Measurements from ENCODE around the gene PRKACG. TPM values are rescaled to one million over a fixed set of nuclear protein-coding genes. Genes with fewer than 3 reads are reported as not detected.
A peak's percentile ranks its signal among the peaks of the same experiment; 100 is the strongest.

Gene PRKACG
- total RNA-seq, 2 donors from 2014 or later, result not detected

DNA sequence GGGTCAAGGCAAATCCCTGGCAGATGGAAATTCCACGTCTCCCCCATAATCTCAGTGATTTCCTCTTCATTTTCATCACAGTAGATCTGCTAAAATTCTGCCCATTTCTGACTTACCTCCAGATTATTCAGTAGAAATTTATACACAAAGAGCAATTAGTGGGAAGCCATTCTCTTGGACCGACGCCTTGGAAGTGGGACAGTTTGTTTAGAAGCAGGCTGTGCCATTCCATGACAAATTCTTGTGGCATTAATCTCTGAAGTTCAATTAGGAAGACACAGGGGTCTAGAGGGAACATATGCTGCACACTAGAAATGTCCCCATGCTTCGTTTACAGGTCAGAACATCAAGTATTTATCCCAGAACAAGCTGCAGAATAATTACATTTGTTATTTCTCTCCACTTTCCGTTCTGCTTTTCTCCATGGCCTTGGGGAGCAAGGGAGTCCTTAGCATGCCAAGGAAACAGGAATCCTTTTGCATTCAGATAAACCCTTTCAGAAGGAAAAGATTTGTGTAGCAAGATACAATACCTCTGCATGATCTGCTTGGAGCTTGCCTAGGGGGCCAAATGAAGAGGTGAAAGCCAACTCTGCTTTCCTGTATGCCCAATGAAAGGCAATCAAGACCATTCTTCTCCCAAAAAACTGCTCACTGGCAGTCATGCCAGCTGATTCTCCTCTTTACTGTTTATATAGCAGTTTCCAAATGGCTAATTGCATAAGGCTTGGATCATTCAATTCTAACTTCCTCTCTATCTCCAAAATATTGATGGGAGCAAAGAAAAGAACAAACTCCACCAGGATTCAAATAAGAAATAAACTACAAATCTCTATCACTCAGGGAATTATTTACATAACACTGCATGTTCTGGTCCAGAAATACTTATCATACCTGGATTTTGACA is 2.5 kb upstream of the PRKACG start:
- H3K4me3 Mint-ChIP-seq, result no peak overlapping the region
- no peak overlapping the region for H3K27ac Mint-ChIP-seq
- H3K4me1 Mint-ChIP-seq (ENCODE audit: low read depth), result peaks cover 16% of the 10 kb centered on the region
- H3K9me3 Mint-ChIP-seq, result no peaks in the 10 kb centered on the region
- DNase-seq (no peak), ATAC-seq (replicated peaks in 1 of 2) (no peak)
- H3K36me3 Mint-ChIP-seq (ENCODE audit: insufficient read depth in 2 of 2), result no peaks in the 10 kb centered on the region
- H3K27me3 Mint-ChIP-seq (ENCODE audit: low read depth), result peaks cover 9% of the 10 kb centered on the region

DNA sequence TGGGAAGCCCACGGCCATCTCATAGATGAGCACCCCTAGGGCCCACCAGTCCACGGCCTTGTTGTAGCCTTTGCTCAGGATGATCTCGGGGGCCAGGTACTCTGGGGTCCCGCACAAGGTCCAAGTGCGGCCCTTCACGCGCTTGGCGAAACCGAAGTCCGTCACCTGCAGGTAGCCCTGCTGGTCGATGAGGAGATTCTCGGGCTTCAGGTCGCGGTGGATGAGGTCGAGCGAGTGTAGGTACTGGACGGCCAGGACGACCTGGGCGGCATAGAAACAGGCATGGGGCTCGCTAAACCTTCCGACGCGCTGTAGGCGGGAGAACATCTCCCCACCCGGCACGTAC is 558 bp downstream of the PRKACG start:
- Mint-ChIP-seq H3K4me3 (peak overlapping the region in 1 of 2 donors; percentile 36), H3K36me3 (ENCODE audit: insufficient read depth in 2 of 2) (no peaks in the 10 kb centered on the region), H3K27ac (no peak overlapping the region), H3K9me3 (no peaks in the 10 kb centered on the region), H3K4me1 (ENCODE audit: low read depth) (peaks cover 7% of the 10 kb centered on the region), H3K27me3 (ENCODE audit: low read depth) (peaks cover 16% of the 10 kb centered on the region)
- no peak for DNase-seq
- no peak for ATAC-seq (replicated peaks in 1 of 2)

DNA sequence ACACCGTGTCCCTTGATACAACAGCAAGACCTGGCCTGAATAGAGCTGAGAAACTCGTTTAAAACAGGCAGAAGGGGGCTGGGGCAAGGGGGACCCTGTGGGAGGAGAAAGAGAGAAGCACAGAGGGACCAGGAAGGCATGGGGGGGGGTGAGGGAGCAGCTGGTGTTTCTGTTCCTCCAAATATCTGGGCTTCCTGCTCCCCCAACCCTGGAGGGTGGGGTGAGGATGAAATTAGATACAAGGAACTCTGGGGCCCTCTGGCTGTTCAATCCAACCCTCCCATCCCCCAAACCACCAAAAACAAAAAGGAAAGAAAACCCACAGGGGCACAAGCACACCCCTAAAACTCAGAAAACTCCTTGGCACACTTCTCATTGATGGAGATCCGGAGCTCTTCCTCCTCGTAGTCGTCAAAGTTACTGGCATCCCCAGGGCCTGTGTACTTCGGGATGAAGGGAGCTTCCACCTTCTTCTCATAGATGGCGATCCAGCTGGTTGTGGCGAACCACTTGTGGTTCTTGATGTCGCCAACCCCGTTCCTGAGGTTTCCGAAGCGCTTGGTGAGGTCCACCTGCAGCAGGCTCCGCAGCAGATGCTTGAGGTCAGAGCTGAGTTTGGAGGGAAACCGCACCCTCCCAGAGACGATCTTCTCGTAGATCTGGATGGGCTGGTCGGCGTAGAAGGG is 1.1 kb downstream of the PRKACG start:
- Mint-ChIP-seq H3K4me1 (ENCODE audit: low read depth) (peaks cover 7% of the 10 kb centered on the region), H3K36me3 (ENCODE audit: insufficient read depth in 2 of 2) (no peaks in the 10 kb centered on the region), H3K27ac (no peak overlapping the region), H3K9me3 (no peaks in the 10 kb centered on the region), H3K4me3 (peak overlapping the region in 1 of 2 donors; percentile 36), H3K27me3 (ENCODE audit: low read depth) (peaks cover 16% of the 10 kb centered on the region)
- DNase-seq, result no peak
- ATAC-seq (replicated peaks in 1 of 2), result no peak

DNA sequence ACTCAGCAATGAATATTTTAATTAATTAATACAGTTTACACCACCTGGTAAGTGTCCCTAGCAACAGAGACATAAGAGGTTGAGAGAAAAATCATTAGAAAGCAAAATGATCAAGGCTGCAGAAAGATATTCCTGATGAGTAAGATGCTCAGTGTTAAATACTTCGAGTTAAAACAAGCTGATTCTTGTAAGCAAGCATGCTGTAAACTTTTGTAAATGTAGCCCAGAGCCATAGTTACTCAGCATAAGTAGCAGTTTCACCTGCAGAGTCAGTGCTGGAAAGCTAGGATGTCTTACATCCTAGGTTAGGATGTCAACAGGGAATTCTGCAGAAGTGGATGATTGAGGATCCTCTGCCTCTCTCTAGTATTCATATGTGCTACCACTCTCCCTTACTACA is 4.2 kb downstream of the PRKACG start:
- Mint-ChIP-seq H3K36me3 (ENCODE audit: insufficient read depth in 2 of 2) (no peaks in the 10 kb centered on the region), H3K27me3 (ENCODE audit: low read depth) (peaks cover 16% of the 10 kb centered on the region), H3K4me3 (no peak overlapping the region), H3K27ac (no peak overlapping the region), H3K9me3 (no peaks in the 10 kb centered on the region), H3K4me1 (ENCODE audit: low read depth) (peaks cover 7% of the 10 kb centered on the region)
- DNase-seq (no peak), ATAC-seq (replicated peaks in 1 of 2) (no peak)

DNA sequence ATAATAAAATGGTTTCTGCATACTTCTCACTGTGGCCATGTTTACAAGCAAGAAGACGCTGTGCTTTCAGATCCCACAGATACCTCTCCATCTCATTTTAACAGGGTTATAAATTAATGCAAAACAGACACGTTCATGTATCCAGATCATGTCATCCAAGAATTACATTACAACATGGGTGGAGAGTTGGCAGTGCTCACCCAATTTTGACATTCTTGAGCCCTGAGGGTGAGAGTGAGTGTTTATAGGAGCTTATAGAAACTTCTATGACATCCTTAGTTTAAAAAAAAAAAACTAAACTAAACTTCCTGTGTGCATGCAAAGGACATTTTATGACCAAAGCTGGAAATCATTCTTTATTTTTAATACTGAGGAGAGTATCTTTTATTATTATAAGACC is 9.1 kb downstream of the PRKACG start:
- Mint-ChIP-seq H3K27ac (no peak overlapping the region), H3K4me1 (ENCODE audit: low read depth) (no peaks in the 10 kb centered on the region), H3K4me3 (no peak overlapping the region), H3K9me3 (no peaks in the 10 kb centered on the region), H3K27me3 (ENCODE audit: low read depth) (peaks cover 6% of the 10 kb centered on the region), H3K36me3 (ENCODE audit: insufficient read depth in 2 of 2) (no peaks in the 10 kb centered on the region)
- no peak for ATAC-seq (replicated peaks in 1 of 2)
- DNase-seq, result no peak

DNA sequence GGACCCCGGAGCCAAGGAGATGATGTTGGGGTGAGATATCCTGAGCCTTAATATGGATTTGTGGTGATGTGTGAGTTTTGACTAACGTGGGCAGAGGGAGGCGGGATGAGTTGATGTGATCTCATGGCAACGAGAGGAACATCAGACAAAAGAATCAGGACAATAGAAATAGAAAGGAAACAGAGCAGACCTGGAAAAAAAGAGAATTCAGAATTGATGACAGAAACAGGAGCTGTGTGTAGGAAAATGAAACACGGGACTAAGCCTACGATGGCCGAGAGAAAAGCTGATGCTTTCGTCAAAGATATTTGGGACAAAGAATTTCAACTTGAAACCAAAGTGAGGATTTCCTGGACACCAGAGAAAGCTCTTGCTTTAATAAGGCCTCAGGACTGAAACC is 10.9 kb downstream of the PRKACG start:
- no peak overlapping the region for H3K4me3 Mint-ChIP-seq
- H3K27me3 Mint-ChIP-seq (ENCODE audit: low read depth), result no peaks in the 10 kb centered on the region
- H3K27ac Mint-ChIP-seq, result no peak overlapping the region
- no peaks in the 10 kb centered on the region for H3K36me3 Mint-ChIP-seq (ENCODE audit: insufficient read depth in 2 of 2)
- peaks cover 14% of the 10 kb centered on the region for H3K4me1 Mint-ChIP-seq (ENCODE audit: low read depth)
- no peak for DNase-seq
- ATAC-seq (replicated peaks in 1 of 2), result no peak
- no peaks in the 10 kb centered on the region for H3K9me3 Mint-ChIP-seq

DNA sequence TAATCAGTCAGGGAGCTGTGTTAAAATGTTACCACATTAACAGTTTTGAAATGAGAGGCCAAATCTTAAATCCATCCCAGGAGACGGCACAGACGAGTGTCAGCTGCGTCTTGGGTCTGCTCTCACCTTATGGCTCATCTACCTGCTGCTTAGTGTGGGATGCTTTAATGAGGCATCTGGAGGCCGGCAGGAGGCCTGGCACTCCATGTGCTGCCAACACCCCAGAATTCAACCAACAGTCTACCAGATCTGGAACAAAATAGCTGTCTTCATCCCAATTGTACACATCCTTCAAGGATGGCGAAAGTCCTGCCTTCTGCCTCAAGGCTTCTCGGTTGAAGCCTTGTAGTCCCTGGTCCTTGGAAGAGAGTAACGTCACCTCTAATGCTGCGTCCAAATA is 12.0 kb downstream of the PRKACG start:
- Mint-ChIP-seq H3K27me3 (ENCODE audit: low read depth) (no peaks in the 10 kb centered on the region), H3K9me3 (no peaks in the 10 kb centered on the region)

DNA sequence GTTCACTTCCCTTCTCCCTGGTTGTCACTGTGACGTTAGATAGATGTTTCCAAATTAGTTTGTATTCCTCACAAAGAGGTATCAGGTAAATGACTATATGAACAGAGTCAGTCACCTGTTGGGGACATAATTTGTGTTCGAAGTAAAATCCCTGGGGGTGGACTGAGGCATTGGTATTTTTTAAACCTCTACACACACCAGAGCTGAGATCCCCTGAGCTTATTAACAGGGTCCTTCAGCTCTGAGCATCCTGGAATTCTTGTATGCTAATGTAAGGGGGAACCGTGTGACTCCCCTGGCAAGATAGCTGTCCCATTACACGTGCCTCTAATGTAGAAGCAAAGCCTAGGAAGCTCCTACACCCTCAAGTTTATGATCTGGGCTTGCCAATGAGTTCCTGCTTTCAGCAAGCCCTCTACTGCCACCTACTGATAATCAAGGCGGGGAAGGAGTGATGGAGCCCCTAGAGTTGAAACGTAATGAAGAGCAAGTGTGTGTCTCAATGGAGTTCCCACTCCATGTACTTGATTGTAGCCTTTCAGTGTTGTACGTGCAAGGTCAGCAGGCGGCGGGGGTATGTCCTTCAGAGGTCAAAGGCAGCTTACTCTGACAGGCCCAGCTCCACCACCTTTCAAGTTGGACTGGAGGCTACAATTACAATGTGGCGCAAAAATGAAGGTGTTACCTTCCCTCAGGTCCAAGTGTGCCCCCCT is 14.4 kb downstream of the PRKACG start:
- no peak overlapping the region for H3K27ac Mint-ChIP-seq
- no peak overlapping the region for H3K4me3 Mint-ChIP-seq
- no peaks in the 10 kb centered on the region for H3K9me3 Mint-ChIP-seq
- no peaks in the 10 kb centered on the region for H3K27me3 Mint-ChIP-seq (ENCODE audit: low read depth)
- DNase-seq (peak; percentile 69 to 75), ATAC-seq (replicated peaks in 1 of 2) (peak; percentile 94 to 95)
- no peaks in the 10 kb centered on the region for H3K36me3 Mint-ChIP-seq (ENCODE audit: insufficient read depth in 2 of 2)
- peaks cover 24% of the 10 kb centered on the region for H3K4me1 Mint-ChIP-seq (ENCODE audit: low read depth)

More for the DNA sequence above, 12.0 kb downstream of the PRKACG start:
- Mint-ChIP-seq H3K27ac (no peak overlapping the region), H3K36me3 (ENCODE audit: insufficient read depth in 2 of 2) (no peaks in the 10 kb centered on the region), H3K4me3 (no peak overlapping the region), H3K4me1 (ENCODE audit: low read depth) (peaks cover 14% of the 10 kb centered on the region)
- ATAC-seq (replicated peaks in 1 of 2) (no peak), DNase-seq (no peak)

DNA sequence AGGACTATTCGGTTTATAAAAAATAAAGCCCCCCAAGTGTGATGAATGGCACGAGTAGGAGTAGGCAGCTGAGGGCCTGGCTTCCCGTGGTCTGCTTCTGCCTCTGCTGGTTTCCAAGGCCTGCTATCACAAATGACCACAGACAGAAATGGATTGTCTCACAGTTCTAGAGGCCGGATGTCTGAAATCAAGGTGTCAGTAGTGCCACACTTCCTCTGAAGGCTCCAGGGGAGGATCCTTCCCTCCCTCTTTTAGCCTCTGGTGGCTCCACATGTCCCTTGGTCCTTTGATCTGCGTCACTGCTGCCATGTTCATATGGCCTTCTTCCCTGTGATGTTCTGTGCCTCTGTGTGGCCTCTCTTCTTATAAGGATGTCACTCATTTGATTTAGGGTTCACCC is 15.1 kb downstream of the PRKACG start:
- Mint-ChIP-seq H3K27ac (no peak overlapping the region), H3K4me3 (no peak overlapping the region), H3K4me1 (ENCODE audit: low read depth) (peaks cover 24% of the 10 kb centered on the region), H3K27me3 (ENCODE audit: low read depth) (no peaks in the 10 kb centered on the region), H3K36me3 (ENCODE audit: insufficient read depth in 2 of 2) (no peaks in the 10 kb centered on the region), H3K9me3 (no peaks in the 10 kb centered on the region)
- no peak for DNase-seq
- ATAC-seq (replicated peaks in 1 of 2), result no peak

DNA sequence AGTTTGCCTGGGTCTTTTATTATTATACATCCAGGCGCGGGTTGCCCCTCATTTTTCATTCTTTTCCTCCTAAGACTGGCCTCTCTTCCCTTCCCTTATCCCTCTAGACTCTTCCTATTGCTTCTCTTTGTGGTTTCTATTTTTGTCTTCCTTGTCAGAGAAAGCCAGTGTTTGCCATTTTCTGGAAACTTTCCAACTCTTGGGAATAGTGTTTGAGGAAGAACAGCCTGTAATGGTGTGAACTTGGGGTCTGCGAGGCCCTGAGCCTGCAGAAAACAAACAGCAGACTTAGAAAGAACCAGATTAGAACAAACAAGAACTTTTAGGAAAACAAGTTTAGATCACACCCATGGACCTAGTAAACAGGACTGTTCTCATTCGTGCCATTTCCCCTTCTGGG is 15.5 kb downstream of the PRKACG start:
- no peaks in the 10 kb centered on the region for H3K36me3 Mint-ChIP-seq (ENCODE audit: insufficient read depth in 2 of 2)
- ATAC-seq (replicated peaks in 1 of 2), result no peak
- DNase-seq, result no peak
- H3K9me3 Mint-ChIP-seq, result no peaks in the 10 kb centered on the region
- no peaks in the 10 kb centered on the region for H3K27me3 Mint-ChIP-seq (ENCODE audit: low read depth)
- H3K4me3 Mint-ChIP-seq, result no peak overlapping the region
- H3K4me1 Mint-ChIP-seq (ENCODE audit: low read depth), result peaks cover 24% of the 10 kb centered on the region
- no peak overlapping the region for H3K27ac Mint-ChIP-seq

DNA sequence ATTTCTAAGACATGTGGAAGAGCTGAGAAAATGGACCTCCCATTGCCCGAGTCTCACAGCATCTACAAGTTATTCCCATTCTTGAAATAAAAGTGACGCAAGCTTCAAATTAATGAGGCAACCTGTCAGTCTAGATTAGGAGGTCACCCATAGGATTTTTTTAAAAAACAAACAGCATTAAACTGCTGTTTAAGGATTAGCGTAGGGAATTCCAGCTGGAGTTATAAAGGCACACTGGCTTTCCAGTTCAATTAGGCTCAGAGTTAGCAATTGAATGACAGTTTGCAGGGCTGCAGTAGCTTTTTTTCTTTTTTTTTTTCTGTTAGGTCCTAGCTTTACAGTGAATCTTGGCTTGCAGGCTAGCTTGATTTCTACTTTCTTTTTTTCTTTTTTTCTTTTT is 16.2 kb downstream of the PRKACG start:
- peaks cover 24% of the 10 kb centered on the region for H3K4me1 Mint-ChIP-seq (ENCODE audit: low read depth)
- H3K36me3 Mint-ChIP-seq (ENCODE audit: insufficient read depth in 2 of 2), result no peaks in the 10 kb centered on the region
- H3K9me3 Mint-ChIP-seq, result no peaks in the 10 kb centered on the region
- H3K27me3 Mint-ChIP-seq (ENCODE audit: low read depth), result no peaks in the 10 kb centered on the region
- no peak overlapping the region for H3K4me3 Mint-ChIP-seq
- ATAC-seq (replicated peaks in 1 of 2) (no peak), DNase-seq (no peak)
- no peak overlapping the region for H3K27ac Mint-ChIP-seq

DNA sequence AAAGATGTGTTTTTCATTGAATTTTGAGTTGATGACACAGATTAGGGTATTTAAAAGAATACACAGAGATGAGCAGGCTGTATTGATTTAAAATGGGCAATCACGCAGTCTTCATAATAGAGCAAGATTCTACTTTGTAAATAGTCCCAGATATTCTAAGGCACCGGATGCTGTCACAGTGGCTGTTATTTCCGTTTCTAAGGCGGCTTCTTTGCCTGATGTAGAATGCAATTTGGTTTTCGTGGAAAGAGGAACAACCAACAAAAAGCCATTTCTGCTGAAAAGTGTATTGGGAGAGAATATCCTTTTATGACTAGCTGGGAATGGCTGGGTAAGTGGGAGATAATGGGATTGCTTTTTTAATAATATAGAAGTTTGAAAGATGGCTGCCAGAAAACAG is 17.5 kb downstream of the PRKACG start:
- ATAC-seq (replicated peaks in 1 of 2), result no peak
- DNase-seq, result no peak
- Mint-ChIP-seq H3K4me3 (peak overlapping the region; percentile 33 to 66), H3K9me3 (no peaks in the 10 kb centered on the region), H3K4me1 (ENCODE audit: low read depth) (peaks cover 24% of the 10 kb centered on the region), H3K36me3 (ENCODE audit: insufficient read depth in 2 of 2) (no peaks in the 10 kb centered on the region), H3K27ac (peak overlapping the region; percentile 85), H3K27me3 (ENCODE audit: low read depth) (no peaks in the 10 kb centered on the region)

DNA sequence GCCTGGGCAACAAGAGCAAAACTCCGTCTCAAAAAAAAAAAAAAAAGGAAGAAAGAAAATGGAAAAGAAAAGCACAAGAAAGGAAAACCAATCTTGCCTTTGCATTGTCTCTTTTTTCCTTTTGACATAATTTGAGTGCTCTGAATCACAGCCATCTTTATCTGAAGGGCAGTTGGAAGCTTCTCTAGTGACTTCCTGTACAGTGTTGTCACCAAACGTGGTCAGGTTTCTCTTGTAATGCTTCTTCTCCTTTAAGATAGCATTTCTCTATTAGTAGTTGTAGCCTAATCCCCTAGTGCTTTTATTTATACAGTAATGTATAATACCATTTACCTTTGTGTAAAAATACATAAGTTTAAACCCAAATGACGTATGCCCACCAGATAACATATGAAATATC is 18.1 kb downstream of the PRKACG start:
- DNase-seq, result no peak
- Mint-ChIP-seq H3K27me3 (ENCODE audit: low read depth) (no peaks in the 10 kb centered on the region), H3K27ac (no peak overlapping the region), H3K4me1 (ENCODE audit: low read depth) (peaks cover 24% of the 10 kb centered on the region), H3K36me3 (ENCODE audit: insufficient read depth in 2 of 2) (no peaks in the 10 kb centered on the region), H3K4me3 (no peak overlapping the region), H3K9me3 (no peaks in the 10 kb centered on the region)
- ATAC-seq (replicated peaks in 1 of 2), result no peak
